Right forelimb (tissue), 1 donor: ENCODE results near the gene ADGRL1.
"Not testable (repeated sequence)": the region's sequence is repeated elsewhere in the genome, so short reads cannot be mapped to it uniquely, and the experiment has no call there.

Experiments
- DNase-seq: peaks from one replicate; pipeline ENCODE4 v3.0.0-alpha.2; 2018

Gene ADGRL1

DNA sequence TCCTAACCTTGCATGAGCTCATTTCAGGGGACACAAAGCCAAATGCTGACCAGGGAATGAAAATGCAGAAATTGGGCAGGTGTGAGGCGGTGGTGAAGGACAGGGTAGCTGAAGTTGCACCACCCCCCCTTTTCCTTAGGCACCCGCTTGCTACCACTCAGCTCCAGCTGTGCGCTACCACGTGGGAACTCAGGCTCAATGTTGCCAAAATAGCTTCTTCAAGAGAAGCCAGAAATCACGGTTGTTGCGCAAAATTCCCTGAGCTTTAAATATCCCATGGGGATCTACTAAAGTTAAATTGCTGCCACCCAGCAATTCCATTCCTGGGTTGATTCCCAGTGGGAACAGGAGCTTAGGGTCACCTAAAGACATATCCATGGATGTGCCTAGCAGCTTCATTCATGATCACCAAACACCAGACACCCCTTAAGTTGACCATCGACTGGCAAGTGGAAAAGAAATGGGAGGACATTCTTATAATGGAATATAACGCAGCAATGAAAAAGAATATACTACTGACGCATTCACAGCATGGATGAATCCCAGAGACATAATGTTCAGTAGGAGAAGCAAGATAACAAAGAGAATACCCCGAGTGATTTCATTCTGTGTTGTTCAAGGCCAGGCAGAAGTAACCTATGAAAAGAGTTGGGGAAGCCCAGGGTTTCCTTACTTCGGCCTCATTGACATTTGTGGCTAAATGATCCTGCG is 12.8 kb upstream of the ADGRL1 start:
- DNase-seq: no peak

DNA sequence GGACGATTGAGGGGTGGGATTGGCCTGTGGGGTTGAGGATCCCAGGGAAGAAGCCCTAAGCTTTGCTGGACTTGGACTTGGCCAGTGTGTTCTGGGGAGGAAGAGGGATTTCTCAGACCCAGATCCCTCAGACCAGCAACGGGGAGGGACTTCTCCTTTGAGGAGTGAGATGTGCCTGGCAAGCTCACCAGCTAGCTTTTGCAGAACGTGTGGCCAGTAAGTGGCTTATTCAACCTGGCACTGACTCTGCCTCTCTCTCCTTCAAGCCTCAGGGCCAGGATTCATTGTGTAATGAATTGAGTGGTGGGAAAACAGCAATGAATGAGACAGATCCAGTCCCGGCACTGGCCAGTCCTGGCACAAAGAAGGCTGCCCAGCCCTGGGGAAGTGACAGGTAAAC is 11.9 kb upstream of the ADGRL1 start:
- not testable (repeated sequence) for DNase-seq

DNA sequence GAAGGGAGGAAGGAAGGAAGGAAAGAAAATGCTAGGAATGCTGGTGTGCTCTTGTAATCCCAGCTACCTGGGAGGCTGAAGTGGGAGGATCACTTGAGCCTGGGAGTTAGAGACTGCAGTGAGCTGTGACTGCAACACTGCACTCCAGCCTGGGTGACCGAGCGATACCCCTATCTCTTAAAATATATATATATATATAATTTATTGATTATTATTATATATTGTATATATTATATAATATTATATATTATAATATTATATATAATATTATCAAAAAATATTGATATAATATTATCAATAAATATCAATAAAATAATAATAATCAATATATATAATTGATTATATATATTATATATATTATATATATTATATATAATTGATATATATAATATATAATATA is 8.6 kb upstream of the ADGRL1 start:
- no peak for DNase-seq

DNA sequence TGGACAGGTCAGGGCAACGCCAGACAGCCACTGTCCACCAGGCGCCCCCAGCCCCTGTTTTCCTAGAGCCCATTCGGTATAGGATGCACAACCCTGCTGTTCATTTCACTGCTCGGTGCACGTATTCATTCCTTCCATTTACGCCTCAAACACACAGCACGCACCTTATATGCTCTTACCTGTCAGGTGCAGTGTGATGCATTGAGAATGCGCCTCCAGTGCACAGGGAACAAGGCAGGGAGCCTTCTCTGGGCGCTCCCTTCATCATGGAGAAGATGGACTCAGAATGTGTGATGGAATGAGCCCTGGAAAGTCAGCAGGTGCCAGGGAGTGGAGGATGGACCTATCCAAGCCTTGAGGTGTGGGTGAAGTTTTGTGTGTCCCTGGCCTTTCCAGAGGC is 4.2 kb upstream of the ADGRL1 start:
- DNase-seq: not testable (repeated sequence)

DNA sequence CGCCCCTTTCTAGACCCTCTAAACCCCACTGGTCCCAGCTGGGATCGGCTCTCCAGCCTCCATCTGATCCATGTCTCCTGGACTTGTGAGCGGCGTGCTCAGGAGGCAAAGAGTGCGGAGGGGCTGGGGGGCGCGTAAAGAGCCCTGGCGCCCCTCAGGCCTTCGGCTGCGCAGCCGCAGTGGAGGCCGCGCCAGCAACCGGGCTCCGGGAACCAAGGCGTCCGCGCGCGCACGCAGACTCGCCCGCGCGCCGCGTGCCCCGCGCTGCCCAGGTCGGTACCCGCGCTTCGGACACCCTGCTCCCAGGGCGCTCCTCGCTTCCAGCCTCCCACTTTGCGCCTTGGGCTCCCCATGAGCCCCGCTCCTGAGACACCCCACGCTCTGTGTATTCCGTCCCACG is 3.4 kb upstream of the ADGRL1 start:
- DNase-seq: not testable (repeated sequence)

DNA sequence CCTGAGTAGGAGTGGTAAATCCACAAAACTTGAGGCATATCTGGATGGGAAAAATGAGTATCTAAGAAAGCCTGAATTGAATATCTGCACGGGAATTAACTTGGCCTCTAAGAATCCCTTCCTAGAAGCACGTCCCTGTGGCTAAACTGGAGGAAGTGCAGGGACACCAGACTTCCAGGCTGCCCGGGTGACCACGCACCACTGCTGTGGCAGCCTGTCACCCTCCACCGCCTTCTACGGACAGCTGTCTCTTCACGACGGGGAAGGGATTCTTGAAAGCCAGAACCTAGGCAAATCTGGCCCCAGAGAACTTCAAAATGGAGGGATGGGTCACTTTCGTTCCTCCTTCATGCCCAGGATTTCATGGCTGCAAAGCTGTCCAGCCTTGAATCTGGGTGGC is 2.5 kb upstream of the ADGRL1 start:
- not testable (repeated sequence) for DNase-seq

DNA sequence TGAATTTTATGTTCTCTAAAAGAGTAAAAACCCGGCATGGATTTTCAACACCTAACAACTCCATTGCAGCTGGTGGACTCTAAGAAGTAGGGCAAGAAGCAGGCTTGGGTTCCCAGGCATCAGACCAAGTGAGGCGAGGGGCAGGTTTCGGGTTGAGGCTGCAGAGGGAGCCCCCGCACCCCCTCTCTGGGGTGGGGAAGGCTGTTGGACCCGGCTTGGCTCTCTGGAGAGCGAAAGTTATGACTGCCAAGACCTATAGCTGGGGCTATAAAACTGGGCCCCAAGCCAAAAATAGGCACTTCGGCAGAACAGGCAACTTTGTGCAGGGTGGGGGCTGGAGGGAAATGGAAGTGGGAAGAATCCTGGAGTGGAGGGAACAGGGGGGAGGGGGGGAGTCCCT is 1.8 kb upstream of the ADGRL1 start:
- not testable (repeated sequence) for DNase-seq

DNA sequence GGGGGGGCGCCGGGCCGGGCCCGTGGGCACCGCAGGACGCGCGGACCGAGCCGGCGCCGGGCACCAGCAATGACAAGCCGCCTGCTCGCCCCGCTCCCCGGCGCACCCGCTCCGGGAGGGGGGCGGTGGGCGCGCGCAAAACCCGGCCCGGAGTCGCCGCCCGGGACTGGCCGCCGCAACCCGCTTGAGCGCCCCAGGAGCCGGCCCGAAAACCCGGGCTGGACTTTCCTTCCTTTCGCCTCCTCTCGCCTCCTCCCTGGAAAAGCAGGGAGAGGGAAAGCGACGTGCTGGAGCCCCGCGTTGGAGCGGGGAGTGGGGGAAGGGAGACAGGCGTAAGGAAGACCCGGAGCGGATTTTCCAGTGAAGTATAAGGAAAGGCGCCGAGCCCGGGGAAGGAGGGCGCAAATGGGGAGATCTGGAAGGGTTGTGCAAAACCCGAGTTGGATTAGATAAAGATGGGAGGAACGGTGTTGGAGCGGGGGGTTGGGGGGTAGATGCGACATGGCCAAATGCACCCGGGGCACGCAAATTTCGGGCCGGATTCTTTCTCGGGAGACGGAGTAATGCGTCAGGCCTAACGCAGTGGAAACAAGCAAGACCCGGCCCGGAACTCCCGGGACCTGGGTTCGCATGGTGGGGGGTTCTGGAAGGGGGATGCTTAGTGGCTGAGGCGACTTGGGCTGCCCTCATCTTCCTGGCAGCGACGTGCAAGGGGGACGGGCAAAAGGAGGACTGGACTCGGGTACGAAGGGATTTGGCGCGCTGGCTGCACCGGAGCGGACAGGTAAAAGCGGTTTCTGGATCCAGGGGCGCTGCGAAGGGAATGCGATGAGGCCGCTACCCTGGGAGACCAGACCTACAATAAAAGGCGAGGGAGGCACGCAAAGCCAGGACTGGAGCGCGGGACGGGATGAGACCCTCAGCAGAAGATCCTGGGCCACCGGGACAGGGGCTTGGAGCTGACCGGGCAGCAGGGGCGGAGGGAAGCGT is 1.1 kb upstream of the ADGRL1 start:
- DNase-seq: peak; percentile 97

DNA sequence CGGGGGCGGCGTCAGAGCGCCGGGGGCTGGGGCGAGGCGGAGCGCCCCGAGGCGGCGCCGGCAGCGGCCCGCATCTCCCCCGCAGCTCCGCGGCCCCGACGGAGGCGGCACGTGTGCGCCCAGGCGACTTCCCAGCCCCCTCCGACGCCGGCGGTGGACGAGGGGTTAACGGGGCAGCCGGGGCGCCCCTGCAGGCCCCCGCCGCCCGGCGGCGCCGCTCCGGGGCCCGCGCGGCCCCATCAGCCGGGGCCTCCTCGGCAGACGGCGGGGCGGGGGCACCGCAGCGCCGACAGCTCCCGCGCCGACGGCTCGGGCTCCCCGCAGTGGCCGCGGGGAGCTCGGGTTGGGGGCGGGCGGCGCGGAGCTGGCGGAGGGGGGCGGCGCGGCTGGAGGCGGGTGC is 339 bp upstream of the ADGRL1 start:
- not testable (repeated sequence) for DNase-seq

DNA sequence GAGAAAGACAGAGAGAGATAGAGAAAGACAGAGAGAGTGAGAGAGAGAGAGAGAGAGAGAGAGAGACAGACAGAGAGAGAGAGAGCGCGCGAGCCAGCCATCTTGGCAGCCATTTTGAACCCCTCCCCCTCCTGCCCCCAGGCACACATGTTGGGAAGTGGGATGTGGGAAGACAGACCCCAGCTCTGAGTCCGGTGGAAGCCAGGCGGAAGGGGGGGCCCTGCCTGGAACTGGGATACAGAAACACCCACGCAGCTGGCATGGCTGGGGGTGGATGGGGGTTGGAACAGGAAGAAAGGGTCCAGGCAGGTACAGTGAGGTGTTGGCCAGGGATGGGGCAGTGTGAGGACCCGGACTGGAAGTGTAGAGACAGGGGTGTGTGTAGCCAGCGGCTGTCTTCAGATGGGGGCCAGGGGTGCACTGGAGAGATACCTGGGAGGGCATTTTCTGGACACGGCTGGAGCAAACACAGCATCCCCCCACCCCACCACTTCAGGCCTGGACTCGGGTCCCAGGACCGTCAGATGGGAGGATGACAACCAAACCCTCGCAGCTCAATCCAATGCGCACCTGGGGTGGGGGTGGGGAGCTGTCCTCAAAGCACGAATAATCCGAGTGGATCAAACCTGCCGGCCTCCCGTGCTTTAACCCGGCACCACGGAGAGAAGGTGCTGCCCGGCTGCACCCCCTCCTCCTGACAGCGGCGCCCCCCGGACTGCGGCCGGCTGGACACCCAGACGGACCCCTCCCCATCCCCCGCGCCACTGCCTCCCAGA is 1.1 kb downstream of the ADGRL1 start:
- peak; percentile 60 for DNase-seq

DNA sequence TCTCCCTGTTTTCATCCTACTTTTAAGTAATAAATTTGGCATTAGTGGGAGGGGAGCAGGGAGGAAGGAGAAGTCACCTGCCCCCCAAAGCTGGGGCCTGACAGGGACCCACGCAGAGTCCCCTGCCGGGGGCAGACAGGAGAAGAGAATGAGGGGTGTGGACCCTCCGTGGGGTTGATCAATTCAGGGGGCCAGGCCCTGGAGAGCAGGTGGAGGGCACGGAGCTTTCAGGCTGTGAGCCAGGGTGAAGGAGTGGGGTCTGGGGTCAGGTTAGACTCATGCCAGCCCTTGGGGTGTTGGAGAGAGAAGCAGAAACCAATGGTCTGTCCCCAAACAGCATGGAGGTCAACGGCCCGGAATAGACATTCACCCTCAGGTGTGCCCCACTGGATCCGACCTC is 1.8 kb downstream of the ADGRL1 start:
- not testable (repeated sequence) for DNase-seq

DNA sequence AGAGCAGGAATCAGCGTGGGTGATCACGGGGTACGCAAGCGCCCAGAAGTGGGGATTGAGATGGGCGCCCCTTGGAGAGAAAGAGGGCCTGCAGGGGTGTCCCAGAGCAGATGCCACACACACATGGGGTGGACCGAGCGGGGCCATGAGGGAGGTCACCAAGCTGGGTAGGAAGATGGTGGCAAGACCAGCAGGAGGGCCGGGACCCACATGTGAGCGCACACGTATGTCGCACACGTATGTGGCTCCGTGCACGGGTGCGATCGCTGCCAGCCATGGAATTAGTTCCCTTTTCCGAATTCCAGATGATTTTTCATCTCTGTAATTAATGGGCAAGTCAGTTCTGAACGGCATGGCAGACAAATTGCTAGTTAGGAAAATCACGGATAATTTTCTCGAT is 2.2 kb downstream of the ADGRL1 start:
- DNase-seq: not testable (repeated sequence)

DNA sequence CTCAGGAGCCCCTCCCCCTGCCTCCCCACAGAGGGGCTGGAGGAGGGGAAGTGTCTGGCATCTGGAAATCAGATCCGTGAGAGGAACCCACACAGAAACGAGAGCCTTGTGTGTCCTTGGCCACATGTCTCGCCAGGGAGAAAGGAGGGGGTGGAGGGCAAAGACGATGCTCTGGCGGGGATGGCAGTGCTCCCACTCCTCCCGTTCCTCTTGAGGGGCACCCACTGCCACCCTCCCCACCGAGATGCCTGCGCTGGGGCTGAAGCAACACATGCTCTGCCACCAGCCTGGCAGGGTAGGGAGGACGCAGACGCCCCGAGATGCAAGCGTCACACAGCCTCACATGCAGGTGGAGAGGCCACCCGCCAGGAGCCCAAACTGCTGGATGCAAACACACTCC is 2.8 kb downstream of the ADGRL1 start:
- DNase-seq: no peak

DNA sequence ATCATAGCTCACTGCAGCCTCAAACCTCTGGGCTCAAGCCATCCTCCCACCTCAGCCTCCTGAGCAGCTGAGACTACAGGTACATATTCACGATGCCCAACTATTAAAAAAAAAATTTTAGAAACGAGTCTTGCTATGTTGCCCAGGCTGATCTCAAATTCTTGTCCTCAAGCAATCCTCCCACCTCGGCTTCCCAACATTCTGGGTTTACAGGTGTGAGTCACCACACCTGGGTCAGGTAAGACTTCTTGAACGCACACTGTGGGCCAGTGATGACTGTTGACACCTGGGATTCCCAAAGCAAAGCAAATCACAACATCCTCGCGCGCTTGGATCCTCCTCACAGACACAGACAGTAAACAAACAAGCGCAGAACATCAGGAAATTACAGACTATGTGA is 4.5 kb downstream of the ADGRL1 start:
- DNase-seq: not testable (repeated sequence)

DNA sequence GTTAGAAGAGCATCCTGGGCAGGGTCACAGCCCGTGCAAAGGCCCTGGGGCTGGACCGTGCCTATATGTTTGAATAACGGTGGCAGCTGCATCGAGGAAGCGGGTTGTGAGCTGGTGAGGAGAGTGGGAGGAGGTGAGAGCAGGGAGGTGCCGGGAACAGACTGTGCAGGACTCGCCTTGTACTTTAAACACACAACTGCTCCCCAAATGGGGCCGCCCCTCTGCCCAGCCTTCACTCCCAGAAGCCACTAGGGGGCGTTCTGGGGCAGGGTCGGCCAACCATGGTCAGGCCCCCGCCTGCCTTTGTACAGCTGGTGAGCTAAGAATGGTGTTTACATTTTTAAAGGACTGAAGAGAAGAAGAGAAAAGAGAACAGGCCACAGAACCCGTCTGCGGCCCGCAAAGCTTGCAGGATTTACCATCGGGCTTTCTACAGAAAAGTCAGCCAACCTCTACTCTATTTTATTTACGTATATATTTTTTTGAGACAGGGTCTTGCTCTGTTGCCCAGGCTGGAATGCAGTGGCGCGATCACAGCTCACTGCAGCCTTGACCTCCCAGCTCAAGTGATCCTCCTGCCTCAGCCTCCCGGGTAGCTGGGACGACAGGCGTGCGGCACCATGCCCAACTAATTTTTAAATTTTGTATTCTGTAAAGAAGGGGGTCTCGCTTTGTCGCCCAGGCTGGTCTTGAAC is 5.7 kb downstream of the ADGRL1 start:
- not testable (repeated sequence) for DNase-seq

DNA sequence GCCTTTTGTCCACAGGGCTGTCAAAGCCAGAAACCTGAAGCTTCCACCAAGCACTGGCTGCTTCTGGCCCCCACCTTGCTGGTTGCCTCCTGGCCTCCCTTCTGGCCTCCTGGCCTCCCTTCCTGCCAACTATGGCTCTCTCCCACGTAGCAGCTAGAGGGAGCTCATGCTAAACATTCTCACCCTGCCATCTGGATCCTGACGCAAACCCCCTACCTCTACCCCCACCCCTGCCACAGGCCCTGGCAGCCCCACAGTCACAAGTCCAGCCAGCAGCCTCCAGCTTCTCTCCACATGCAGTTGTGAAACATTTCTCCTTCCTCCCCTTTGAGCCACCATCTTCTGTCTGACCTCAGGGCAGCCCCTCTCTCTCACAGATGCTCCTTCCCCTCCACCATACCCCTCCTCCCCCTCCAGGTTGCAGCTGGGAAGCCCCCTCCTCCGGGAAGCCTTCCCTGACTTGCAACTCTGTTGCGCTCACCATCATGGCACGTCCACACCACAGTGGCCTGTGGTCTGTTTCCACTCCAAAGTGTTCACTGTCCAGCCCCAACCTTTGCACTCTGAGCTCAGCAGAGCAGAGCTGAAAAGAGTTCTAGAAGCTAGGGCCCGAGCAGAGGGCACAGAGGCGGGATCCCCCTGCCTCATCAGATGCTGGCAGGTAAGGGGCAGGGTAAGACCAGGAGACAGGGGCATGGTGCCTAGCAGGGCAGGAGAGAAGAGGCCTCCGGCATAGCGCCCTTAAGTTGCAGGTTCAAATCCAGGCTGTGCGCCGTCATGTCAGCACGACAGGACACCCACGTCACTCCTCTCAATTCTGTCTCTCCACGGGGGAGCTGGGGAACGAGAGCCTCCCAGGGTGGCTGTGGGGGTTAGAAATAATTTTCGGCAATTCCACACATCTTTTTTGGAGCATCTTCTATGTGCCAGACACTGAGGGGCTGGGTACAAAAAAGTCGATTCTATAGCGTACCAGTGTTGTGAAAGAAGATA is 7.3 kb downstream of the ADGRL1 start:
- DNase-seq: no peak

DNA sequence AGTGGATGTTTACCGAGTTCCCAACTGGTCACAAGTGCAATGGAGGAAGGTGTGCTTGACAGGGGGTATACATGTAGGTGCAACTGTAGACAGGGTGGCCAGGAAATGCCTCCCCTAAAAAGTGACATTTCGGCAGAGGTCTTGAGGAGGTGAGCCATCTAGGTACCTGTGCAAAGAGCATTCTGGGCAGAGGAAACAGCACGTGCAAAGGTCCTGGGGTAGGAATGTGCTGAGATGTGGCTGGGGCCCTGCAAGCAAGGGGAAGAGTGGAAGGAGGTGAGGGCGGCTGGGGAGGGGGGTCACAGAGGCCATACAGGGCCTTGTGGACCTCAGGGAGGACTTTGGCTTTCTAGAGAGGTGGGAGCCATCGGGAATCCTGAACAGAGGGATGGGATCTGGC is 8.1 kb downstream of the ADGRL1 start:
- no peak for DNase-seq

DNA sequence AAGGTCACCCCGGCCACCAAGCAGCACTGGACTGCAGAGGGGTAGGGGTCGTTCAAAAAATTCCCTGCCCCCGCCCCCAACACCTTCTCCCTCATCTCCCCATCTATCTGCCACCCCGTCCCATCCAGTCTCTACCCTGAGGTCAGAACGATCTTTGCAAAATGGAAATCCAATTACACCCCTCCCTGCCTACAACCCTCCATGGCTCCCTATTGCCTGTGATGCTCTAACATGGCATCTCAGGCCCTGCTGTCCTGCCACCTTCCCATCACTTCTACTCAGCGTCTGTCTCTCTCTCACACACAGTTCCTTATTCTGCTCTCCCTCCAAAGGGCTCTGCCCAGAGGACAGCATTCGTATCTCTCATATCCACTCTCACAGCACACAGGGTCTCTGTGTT is 8.7 kb downstream of the ADGRL1 start:
- not testable (repeated sequence) for DNase-seq

DNA sequence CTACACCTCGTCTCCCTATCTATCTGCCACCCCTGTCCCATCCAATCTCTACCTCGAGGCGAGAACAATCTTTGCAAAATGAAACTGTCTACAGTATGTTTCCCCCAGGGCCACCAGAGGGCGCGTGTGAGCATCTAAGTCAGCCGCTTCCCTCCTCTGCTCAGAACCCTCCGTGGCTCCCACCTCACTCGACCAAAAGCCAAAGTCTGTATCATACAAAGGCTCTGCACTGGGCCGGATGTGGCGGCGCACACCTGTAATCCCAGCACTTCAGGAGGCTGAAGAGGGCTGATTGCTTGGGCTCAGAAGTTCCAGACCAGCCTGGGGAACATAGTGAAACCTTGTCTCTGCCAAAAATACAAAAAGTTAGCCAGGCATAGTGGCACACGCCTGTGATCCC is 9.9 kb downstream of the ADGRL1 start:
- peak; percentile 68 for DNase-seq

DNA sequence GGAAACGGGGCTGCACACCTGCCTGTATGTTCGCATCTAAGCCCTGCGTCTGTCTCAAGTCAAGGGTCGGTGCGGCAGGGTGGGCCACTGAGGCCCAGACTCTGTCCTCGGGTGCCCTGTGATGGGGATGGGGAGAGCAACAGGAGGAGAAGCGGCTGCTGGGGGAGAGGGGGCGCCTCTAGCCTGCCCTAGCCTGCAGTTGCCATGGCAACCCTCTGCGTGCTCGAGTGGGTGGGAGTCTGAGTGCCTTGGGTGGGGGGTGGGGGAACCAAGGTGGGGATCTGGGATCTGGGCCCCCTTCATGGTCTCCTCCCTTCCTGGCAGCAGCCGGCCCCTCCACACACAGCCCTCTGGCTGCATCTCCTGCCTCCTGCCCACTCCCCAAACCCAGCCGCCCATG is 10.8 kb downstream of the ADGRL1 start:
- not testable (repeated sequence) for DNase-seq

DNA sequence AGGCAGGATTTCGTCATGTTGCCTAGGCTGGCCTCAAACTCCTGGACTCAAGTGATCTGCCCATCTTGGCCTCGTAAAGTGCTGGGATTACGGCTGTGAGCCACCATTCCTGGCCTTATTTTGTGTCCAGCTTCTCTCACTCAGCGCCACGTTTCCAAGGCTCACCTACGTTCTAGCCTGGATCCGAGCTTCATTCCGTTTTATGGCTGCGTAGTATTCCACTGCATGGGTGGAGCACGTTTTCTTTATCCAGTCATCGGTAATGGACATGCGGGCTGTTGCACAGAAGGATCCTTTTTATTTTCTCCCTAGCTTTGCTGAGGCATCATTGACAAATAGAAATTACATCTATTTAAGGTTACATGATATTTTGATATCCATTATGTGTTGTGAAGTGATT is 16.6 kb downstream of the ADGRL1 start:
- DNase-seq: no peak
